Esophagus muscularis mucosa (tissue), 4 donors: ENCODE results near the gene PLAU. TPM values are rescaled to one million over a fixed set of nuclear protein-coding genes. Genes with fewer than 3 reads are reported as not detected.

Source experiments
- DNase-seq: peaks from one replicate; pipeline ENCODE4 v3.0.0-alpha.2; 2017; ENCODE audit errors: extremely low spot score
- H3K27ac ChIP-seq, 4 donors: fragments of 200-600 bp; sonication (generic); replicated peaks in 1 of 4; 1 replicate in 3 of 4; 2 replicates in 1 of 4; pipeline ENCODE4 v1.5.1; 2016 to 2019; ENCODE audit warnings: mild to moderate bottlenecking in 1 of 4
- H3K27me3 ChIP-seq, 4 donors: fragments of 200-600 bp; sonication (generic); one replicate each; pipeline versions ENCODE4 v1.5.1 to v1.6.0; 2016 to 2019
- H3K36me3 ChIP-seq, 4 donors: fragments of 200-600 bp; sonication (generic); one replicate each; pipeline ENCODE4 v1.5.1; 2016 to 2019
- H3K4me1 ChIP-seq, 4 donors: fragments of 200-600 bp; sonication (generic); one replicate each; pipeline ENCODE4 v1.5.1; 2016 to 2019
- H3K4me3 ChIP-seq, 4 donors: fragments of 200-600 bp; sonication (generic); 1 replicate in 2 of 4; 2 replicates in 2 of 4; pipeline ENCODE4 v1.5.1; 2016 to 2019; ENCODE audit warnings: mild to moderate bottlenecking in 4 of 4, moderate library complexity in 1 of 4
- H3K9me3 ChIP-seq, 4 donors: fragments of 200-600 bp; sonication (generic); 1 replicate in 3 of 4; 2 replicates in 1 of 4; pipeline ENCODE4 v1.5.1; 2016 to 2019
- EP300 ChIP-seq: sonication (generic); formaldehyde crosslinking; IDR thresholded peaks from one replicate; pipeline ENCODE4 v1.6.1; 2017; ENCODE audit warnings: antibody characterized with exemption
- POLR2A ChIP-seq: fragments of 450-650 bp; IDR thresholded peaks from one replicate; pipeline ENCODE4 v1.6.1; 2017; ENCODE audit warnings: antibody characterized with exemption, moderate library complexity, mild to moderate bottlenecking, low read depth
- POLR2AphosphoS5 ChIP-seq, 2 donors: sonication (generic); formaldehyde crosslinking; IDR thresholded peaks; one replicate each; pipeline ENCODE4 v1.6.1; 2017; ENCODE audit warnings: antibody characterized with exemption in 2 of 2
- WGBS: methylation state at CpG from one replicate; pipeline ENCODE4 v1.1.5; 2018; 5-methylcytosine and 5-hydroxymethylcytosine counted together
- intact Hi-C: fragments of 100-400 bp; cut with DNase I; formaldehyde crosslinking; loops from one replicate; pipeline ENCODE4 v1.15.1; 2023
- total RNA-seq, 4 donors: library from RNA; depleted of rRNA; stranded (reverse); fragments of >200 nt; gene quantifications; one replicate each; pipeline versions ENCODE4 v1.1.0 to v1.2.1, GENCODE V29; 2016
- TF ChIP-seq, protein P1 (sequence below), 3 experiments: fragments of 200-600 bp in 2 of 3; fragments of 450-650 bp in 1 of 3; sonication (generic) in 2 of 3; IDR thresholded peaks; one replicate each; pipeline ENCODE4 v1.5.1; 2017 to 2019; ENCODE audit warnings: antibody characterized with exemption in 3 of 3, mild to moderate bottlenecking in 2 of 3, moderate library complexity in 1 of 3

PLAU gene
- total RNA-seq, 4 donors from 2014 or later: 4.2 to 38.3 (median 6.9) TPM

DNA sequence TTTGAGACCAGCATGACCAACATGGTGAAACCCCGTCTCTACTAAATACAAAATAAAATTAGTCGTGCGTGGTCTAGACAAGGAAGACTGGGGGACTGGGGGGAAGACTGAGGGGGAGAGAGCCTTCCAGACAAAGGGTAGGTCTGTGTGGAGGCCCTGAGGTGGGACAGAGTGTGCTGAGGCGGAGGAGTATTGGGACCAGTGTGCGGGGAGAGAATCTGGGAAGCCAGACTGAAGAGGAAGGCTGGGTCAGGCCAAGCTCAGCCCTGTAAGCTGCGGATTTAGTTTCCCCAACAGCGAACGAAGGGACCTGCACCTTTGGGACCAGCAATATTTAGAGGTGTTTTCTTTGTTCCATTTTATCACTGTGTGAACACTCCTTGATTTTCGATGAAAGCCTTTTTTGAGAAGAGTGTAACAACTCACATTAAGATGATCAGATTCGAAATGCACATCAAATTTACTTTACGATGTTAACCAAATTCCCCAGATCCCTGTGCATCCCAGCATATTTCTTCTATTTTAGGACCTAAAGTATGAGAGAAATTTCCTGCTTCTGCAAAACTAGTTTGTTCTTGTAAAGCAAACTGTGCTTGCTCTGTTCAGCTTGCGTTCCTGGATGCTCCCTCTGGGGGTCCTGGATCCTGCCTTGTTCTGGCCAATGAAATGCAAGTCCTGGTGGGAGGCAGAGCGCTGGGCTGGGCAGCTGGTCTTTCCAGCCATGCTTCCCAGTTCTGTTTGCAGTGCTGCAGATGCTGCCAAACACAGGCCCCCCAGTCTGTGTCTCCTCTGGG lies 39.4 kb downstream of the PLAU start:
- no peaks in the 10 kb centered on the region for H3K36me3 ChIP-seq
- H3K4me3 ChIP-seq: no peak overlapping the region
- no peaks in the 10 kb centered on the region for H3K4me1 ChIP-seq
- WGBS: 76% methylated on average over 13 of the region's 13 CpGs
- no peaks in the 10 kb centered on the region for H3K9me3 ChIP-seq
- no peaks in the 10 kb centered on the region for H3K27me3 ChIP-seq
- intact Hi-C loops: no loop called here
- TF ChIP-seq POLR2A (no peak), EP300 (no peak), POLR2AphosphoS5 (IDR thresholded peaks at IDR 0.05) (no peak)
- TF ChIP-seq, protein P1, sequence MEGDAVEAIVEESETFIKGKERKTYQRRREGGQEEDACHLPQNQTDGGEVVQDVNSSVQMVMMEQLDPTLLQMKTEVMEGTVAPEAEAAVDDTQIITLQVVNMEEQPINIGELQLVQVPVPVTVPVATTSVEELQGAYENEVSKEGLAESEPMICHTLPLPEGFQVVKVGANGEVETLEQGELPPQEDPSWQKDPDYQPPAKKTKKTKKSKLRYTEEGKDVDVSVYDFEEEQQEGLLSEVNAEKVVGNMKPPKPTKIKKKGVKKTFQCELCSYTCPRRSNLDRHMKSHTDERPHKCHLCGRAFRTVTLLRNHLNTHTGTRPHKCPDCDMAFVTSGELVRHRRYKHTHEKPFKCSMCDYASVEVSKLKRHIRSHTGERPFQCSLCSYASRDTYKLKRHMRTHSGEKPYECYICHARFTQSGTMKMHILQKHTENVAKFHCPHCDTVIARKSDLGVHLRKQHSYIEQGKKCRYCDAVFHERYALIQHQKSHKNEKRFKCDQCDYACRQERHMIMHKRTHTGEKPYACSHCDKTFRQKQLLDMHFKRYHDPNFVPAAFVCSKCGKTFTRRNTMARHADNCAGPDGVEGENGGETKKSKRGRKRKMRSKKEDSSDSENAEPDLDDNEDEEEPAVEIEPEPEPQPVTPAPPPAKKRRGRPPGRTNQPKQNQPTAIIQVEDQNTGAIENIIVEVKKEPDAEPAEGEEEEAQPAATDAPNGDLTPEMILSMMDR (IDR thresholded peaks at IDR 0.05): no peak
- no peak overlapping the region for H3K27ac ChIP-seq
- DNase-seq: no peak

DNA sequence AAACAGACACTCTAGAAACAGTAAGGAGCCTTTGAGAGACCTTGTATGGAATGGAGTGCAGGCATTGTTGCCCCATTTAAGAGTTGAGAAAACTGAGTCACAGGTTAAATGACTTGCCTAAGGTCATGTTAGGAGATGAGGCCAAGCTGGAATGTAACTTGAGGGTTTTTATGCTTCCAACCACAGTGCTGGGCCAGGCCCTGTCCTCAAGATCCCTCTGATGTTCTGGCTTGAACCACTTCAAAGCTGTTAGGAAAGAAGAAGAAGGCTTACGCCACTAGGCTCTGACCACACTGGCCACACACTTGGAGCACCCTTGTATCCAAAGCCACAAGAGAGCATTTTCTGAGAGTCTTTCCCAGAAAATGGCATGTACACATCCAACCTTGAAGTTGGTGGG lies 42.7 kb downstream of the PLAU start:
- no peak for DNase-seq
- Histone ChIP-seq H3K27ac (no peak overlapping the region), H3K4me3 (no peak overlapping the region), H3K9me3 (no peaks in the 10 kb centered on the region), H3K36me3 (no peaks in the 10 kb centered on the region), H3K27me3 (no peaks in the 10 kb centered on the region), H3K4me1 (peaks cover 11 to 19% (median 18%) of the 10 kb centered on the region in 4 donors)
- TF ChIP-seq, protein P1 (IDR thresholded peaks at IDR 0.05): no peak
- TF ChIP-seq EP300 (no peak), POLR2A (no peak), POLR2AphosphoS5 (IDR thresholded peaks at IDR 0.05) (no peak)
- WGBS: 100% methylated on average over 1 of the region's 1 CpG
- intact Hi-C loops: no loop called here

DNA sequence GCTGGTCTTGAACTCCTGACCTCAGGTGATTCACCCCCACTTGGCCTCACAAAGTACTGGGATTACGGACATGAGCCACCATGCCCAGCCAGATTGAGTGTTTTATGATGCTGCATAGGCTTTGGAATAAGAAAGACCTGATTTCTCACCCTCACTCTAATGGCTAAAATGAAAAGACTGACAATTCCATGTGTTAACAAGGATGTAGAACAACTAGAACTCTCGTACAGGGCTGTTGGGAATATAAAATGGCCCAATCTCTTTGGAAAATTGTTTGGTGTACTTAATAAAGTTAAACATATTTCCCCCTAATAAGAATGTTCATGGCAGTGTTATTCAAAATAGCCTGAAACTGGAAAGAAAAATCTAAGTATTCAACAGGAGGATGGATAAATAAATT lies 43.8 kb downstream of the PLAU start:
- Histone ChIP-seq H3K27me3 (no peaks in the 10 kb centered on the region), H3K9me3 (no peaks in the 10 kb centered on the region), H3K36me3 (no peaks in the 10 kb centered on the region), H3K4me1 (peaks cover 11 to 23% (median 19%) of the 10 kb centered on the region in 4 donors), H3K27ac (no peak overlapping the region), H3K4me3 (no peak overlapping the region)
- 100% methylated on average over 2 of the region's 2 CpGs for WGBS
- intact Hi-C loops: no loop called here
- no peak for DNase-seq
- TF ChIP-seq, protein P1 (IDR thresholded peaks at IDR 0.05): no peak
- TF ChIP-seq POLR2AphosphoS5 (IDR thresholded peaks at IDR 0.05): no peak
- TF ChIP-seq EP300: no peak
- no peak for TF ChIP-seq POLR2A

DNA sequence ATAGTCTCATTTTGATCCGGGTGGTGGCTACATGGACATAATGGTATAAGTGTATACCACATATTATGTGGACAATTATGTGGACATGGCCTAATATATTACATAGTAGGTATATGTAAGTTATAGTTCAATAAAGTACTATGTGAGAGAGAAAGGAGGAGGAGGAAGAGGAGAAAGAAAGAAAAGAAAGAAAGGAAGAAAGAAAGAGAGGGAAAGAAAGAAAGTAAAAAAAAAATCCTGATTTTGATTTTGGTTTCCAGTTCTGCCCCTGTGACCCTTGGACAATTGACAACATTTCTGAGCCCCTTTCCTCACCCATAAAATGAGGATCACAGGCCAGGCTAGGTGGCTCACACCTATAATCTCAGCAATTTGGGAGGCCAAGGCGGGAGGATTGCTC lies 44.8 kb downstream of the PLAU start:
- no peaks in the 10 kb centered on the region for H3K9me3 ChIP-seq
- TF ChIP-seq POLR2A (no peak), POLR2AphosphoS5 (IDR thresholded peaks at IDR 0.05) (no peak)
- TF ChIP-seq, protein P1 (IDR thresholded peaks at IDR 0.05): no peak
- no peaks in the 10 kb centered on the region for H3K36me3 ChIP-seq
- no peak overlapping the region for H3K4me3 ChIP-seq
- peak overlapping the region in 3 of 4 donors; percentile 68 to 80 (median 74) for H3K27ac ChIP-seq
- H3K4me1 ChIP-seq: peaks cover 11 to 24% (median 21%) of the 10 kb centered on the region in 4 donors
- intact Hi-C loops: no loop called here
- H3K27me3 ChIP-seq: no peaks in the 10 kb centered on the region
- DNase-seq: no peak
- WGBS: 98% methylated on average over 2 of the region's 2 CpGs
